Measurements from ENCODE around the gene FAM180B. TPM values are rescaled to one million over a fixed set of nuclear protein-coding genes. Genes with fewer than 3 reads are reported as not detected.
"Not testable (repeated sequence)": the region's sequence is repeated elsewhere in the genome, so short reads cannot be mapped to it uniquely, and the experiment has no call there.

Gene FAM180B
- total RNA-seq, 1 donor from 2014 or later, result 0.53 TPM

GRCh38 chr11:47626234-47626633 lies 39.8 kb downstream of the FAM180B start:
- ATAC-seq (no peak), DNase-seq (no peak)
- H3K27me3 ChIP-seq (ENCODE audit: low read depth), result no peaks in the 10 kb centered on the region
- H3K27ac ChIP-seq, result no peak overlapping the region
- intact Hi-C loops (cut with DNase I), result no loop called here
- TF ChIP-seq CTCF (IDR thresholded peaks at IDR 0.05), result no peak
- no peaks in the 10 kb centered on the region for H3K4me1 ChIP-seq
- H3K36me3 ChIP-seq, result peaks cover 100% of the 10 kb centered on the region
- H3K4me3 ChIP-seq, result no peak overlapping the region
- H3K9me3 ChIP-seq, result no peaks in the 10 kb centered on the region

GRCh38 chr11:47628026-47628425 lies 41.5 kb downstream of the FAM180B start:
- intact Hi-C loops (cut with DNase I), result no loop called here
- ATAC-seq (no peak), DNase-seq (no peak)
- Histone ChIP-seq H3K27me3 (ENCODE audit: low read depth) (no peaks in the 10 kb centered on the region), H3K4me3 (no peak overlapping the region), H3K4me1 (no peaks in the 10 kb centered on the region), H3K36me3 (peaks cover 97% of the 10 kb centered on the region), H3K9me3 (no peaks in the 10 kb centered on the region), H3K27ac (no peak overlapping the region)
- TF ChIP-seq CTCF (IDR thresholded peaks at IDR 0.05), result no peak

GRCh38 chr11:47631473-47631872 lies 45.0 kb downstream of the FAM180B start:
- peaks cover 96% of the 10 kb centered on the region for H3K36me3 ChIP-seq
- no peak for TF ChIP-seq CTCF (IDR thresholded peaks at IDR 0.05)
- H3K9me3 ChIP-seq, result no peaks in the 10 kb centered on the region
- DNase-seq (no peak), ATAC-seq (no peak)
- no peaks in the 10 kb centered on the region for H3K27me3 ChIP-seq (ENCODE audit: low read depth)
- no peak overlapping the region for H3K27ac ChIP-seq
- intact Hi-C loops (cut with DNase I), result no loop called here
- H3K4me3 ChIP-seq, result no peak overlapping the region
- no peaks in the 10 kb centered on the region for H3K4me1 ChIP-seq

- H3K27me3 ChIP-seq (ENCODE audit: low read depth); H3K27ac ChIP-seq; intact Hi-C loops (cut with DNase I); H3K4me3 ChIP-seq; ATAC-seq; H3K9me3 ChIP-seq; DNase-seq: not testable (repeated sequence)
- peaks cover 78% of the 10 kb centered on the region for H3K36me3 ChIP-seq
- H3K4me1 ChIP-seq, result peaks cover 10% of the 10 kb centered on the region
These were observed 49.9 kb downstream of the FAM180B start for GRCh38 chr11:47636331-47636730.

Other genes with a start within 250 kb of the FAM180B start
- 0.86 TPM for gene MYBPC3, start 234.0 kb upstream of the FAM180B start, total RNA-seq
- 295 TPM for gene SPI1, start 208.1 kb upstream of the FAM180B start, total RNA-seq
- gene SLC39A13, start 178.1 kb upstream of the FAM180B start, total RNA-seq, result 48.0 TPM
- 77.1 TPM for gene PSMC3, start 160.2 kb upstream of the FAM180B start, total RNA-seq
- 1.2 TPM for gene RAPSN, start 137.5 kb upstream of the FAM180B start, total RNA-seq
- gene CELF1, start 33.5 kb upstream of the FAM180B start, total RNA-seq, result 105 TPM
- gene PTPMT1, start 21.1 kb upstream of the FAM180B start, total RNA-seq, result 78.1 TPM
- 13.4 TPM for gene KBTBD4, start 7.7 kb upstream of the FAM180B start, total RNA-seq
- gene NDUFS3, start 7.6 kb upstream of the FAM180B start, total RNA-seq, result 79.0 TPM
- gene C1QTNF4, start 7.7 kb downstream of the FAM180B start, total RNA-seq, result 1.3 TPM
- gene MTCH2, start 55.9 kb downstream of the FAM180B start, total RNA-seq, result 53.1 TPM
- gene AGBL2, start 128.7 kb downstream of the FAM180B start, total RNA-seq, result 6.0 TPM
- gene FNBP4, start 180.7 kb downstream of the FAM180B start, total RNA-seq, result 87.3 TPM